ENCODE measurements around the gene CA9. TPM values are rescaled to one million over a fixed set of nuclear protein-coding genes. Genes with fewer than 3 reads are reported as not detected.

Gene CA9
- total RNA-seq, 1 donor = 0.81 TPM

Small RNAs within 50 kb of the gene (small RNA-seq; reads per million reads assigned to genes)
- not detected for gene RMRP
- gene RN7SL22P = not detected

Other genes starting within 250 kb of the CA9 start
- gene RUSC2, start 183.8 kb upstream of the CA9 start, total RNA-seq = 17.8 TPM
- gene TESK1, start 68.7 kb upstream of the CA9 start, total RNA-seq = 13.2 TPM
- 6.7 TPM for gene CD72, start 55.5 kb upstream of the CA9 start, total RNA-seq
- gene SIT1, start 23.0 kb upstream of the CA9 start, total RNA-seq = 0.54 TPM
- gene RMRP, start 15.9 kb upstream of the CA9 start, total RNA-seq = 38,740 TPM
- gene CCDC107, start 15.6 kb upstream of the CA9 start, total RNA-seq = 5.7 TPM
- gene ARHGEF39, start 8.7 kb upstream of the CA9 start, total RNA-seq = 1.3 TPM
- 5.7 TPM for gene TPM2, start 16.0 kb downstream of the CA9 start, total RNA-seq
- 414 TPM for gene TLN1, start 58.3 kb downstream of the CA9 start, total RNA-seq
- gene CREB3, start 58.7 kb downstream of the CA9 start, total RNA-seq = 25.0 TPM
- 41.5 TPM for gene GBA2, start 75.3 kb downstream of the CA9 start, total RNA-seq
- gene RGP1, start 75.4 kb downstream of the CA9 start, total RNA-seq = 16.7 TPM
- gene MSMP, start 80.3 kb downstream of the CA9 start, total RNA-seq = 2.4 TPM
- 1.6 TPM for gene NPR2, start 117.7 kb downstream of the CA9 start, total RNA-seq
- gene SPAG8, start 138.3 kb downstream of the CA9 start, total RNA-seq = 3.2 TPM
- 22.6 TPM for gene HINT2, start 141.1 kb downstream of the CA9 start, total RNA-seq
- not detected for gene FAM221B, start 154.8 kb downstream of the CA9 start, total RNA-seq
- gene TMEM8B, start 155.3 kb downstream of the CA9 start, total RNA-seq = 1.1 TPM
- gene OR13J1, start 196.5 kb downstream of the CA9 start, total RNA-seq = not detected
- gene HRCT1, start 232.3 kb downstream of the CA9 start, total RNA-seq = not detected
- under 0.01 TPM for gene SPAAR, start 235.6 kb downstream of the CA9 start, total RNA-seq

Measured in hematopoietic multipotent progenitor cell (in vitro differentiated cells).